ENCODE results near the gene EIF3D.

The EIF3D gene

GRCh38 chr22:36505998-36506635, 22.8 kb downstream of the EIF3D start:
- DNase-seq, result no peak

- no peak for DNase-seq
Observed at GRCh38 chr22:36497910-36498665, 30.9 kb downstream of the EIF3D start.

GRCh38 chr22:36493690-36494110, 35.3 kb downstream of the EIF3D start:
- no peak for DNase-seq

GRCh38 chr22:36492109-36492508, 36.9 kb downstream of the EIF3D start:
- DNase-seq, result no peak

DNA sequence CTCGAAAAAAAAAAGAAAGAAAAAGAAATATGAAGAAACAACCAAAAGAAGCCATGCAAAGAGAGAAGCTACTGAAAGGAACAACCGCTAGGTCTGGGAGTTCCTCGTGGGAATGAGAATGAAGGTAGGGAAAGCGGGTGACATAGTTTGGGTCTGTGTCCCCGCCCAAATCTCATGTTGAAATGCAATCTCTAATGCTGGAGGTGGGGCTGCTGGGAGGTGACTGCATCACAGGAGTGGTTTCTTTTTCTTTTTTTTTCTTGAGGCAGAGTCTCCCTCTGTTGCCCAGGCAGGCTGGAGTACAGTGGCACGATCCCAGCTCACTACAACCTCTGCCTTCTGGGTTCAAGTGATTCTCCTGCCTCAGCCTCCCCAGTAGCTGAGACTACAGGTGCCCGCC, 37.8 kb downstream of the EIF3D start:
- no peak for DNase-seq

DNA sequence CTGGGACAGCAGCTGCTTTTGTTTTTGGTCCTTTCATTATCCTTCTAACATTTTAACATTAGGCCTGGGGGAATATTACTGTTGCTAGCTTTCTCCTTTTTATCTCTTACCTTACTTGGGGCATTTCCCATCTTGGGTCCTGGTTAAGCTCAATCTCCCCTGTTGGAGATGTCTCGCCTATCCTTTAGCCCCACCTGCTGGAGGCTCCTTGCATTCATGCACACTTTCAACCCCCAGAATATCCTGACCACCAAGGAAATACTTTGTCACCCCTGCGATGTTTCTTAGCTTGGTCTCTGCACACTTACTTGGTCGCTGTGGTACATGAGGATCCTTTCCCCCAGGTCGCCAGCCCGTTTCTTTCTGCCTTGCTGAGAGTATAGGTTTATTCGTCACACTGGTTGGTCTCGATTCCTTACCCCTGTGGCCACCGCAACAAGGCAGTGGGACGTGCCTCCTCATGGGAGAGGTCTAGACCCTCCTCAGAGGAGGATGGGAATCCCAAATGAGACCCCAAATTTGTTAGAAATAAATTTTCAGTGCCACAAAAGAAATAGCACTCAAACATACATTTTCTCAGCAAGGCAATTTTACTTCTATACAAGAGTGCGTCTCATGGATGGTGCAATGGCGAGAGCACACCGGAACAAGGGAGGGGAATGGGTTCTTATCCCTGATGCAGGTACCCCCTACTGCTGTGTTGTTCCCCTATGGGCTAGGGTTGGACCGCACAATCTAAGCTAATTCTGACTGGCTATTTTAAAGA, 42.2 kb downstream of the EIF3D start:
- DNase-seq, result no peak

DNA sequence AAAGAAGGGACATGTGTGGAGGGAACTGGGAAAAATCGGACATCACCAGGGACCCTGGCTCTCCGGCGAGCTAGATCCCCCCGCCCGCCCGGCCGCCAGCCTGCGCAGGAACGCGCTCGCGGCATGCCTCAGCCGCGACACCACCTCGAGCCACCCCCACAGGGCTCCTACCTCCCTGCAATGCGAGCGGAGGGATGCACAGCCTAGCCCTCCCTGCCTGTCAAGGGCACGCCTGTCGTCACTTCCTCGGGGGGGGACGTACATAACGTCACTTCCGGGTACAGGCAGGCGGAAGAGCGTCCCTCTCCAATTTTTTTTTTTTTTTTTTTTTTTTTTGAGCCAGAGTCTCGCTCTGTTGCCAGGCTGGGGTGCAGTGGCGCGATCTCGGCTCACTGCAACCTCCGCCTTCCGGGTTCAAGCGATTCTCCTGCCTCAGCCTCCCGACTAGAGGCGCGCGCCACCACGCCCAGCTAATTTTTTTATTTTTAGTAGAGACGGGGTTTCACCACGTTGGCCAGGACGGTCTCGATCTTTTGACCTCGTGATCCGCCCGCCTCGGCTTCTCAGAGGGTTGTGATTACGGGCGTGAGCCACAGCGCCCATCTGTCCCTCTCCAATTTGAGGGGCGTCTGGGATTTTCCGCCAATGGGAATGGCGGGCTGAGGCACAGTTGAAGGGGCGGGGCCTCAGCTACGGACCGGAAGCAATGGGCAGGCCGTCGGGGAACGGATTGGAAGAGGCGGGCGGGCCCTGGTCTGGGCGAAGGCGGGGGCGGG, 47.4 kb downstream of the EIF3D start, which contains the start of gene TXN2:
TXN2 (minus strand) TSS at position 248 of the 776 bp plus-strand sequence. CDS start 803 bp downstream, outside the sequence.
- DNase-seq, result peak; percentile 88

GRCh38 chr22:36480941-36481392, 48.0 kb downstream of the EIF3D start:
- no peak for DNase-seq

- no peak for DNase-seq
Observed at GRCh38 chr22:36478966-36479365, 50.0 kb downstream of the EIF3D start.

GRCh38 chr22:36475341-36475740, 53.6 kb downstream of the EIF3D start:
- no peak for DNase-seq

GRCh38 chr22:36472689-36473088, 56.3 kb downstream of the EIF3D start:
- DNase-seq, result no peak

DNA sequence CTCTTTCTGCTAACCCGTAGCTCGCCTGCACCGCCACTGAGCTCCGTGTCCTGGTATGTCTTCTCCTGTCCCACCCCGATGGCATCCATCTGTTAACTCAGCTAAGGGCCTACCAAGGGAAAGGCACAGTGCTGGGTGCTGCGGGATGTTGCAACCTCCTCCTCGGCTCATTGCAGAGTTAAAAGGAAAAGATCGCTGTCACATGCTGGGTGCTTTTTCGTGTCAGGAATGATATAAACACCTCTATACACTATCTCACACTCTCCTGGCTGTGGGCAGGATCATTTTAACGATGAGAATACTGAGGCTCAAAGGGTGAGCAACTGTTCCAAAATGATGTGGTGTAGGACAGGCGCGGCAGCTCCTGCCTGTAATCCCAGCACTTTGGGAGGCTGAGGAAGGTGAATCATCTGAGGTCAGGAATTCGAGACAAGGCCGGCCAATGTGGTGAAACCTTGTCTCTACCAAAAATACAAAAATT, 57.6 kb downstream of the EIF3D start:
- no peak for DNase-seq

DNA sequence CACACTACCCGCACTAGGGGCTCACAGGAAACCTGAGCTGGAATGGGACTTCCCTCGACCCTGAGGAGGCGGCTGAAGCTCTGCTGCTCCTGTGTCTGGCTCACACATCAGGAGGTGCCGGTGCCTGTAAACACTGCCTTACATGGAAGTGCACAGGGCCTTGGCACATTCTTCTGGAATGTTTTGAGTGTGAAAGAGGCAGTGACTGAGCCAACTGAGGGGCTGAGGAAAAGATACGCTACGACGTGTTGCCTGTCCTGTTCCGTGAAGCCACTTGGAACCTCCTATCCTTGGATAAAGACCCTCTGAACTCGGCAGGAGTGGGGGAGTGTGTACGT, 58.0 kb downstream of the EIF3D start:
- DNase-seq, result no peak

DNA sequence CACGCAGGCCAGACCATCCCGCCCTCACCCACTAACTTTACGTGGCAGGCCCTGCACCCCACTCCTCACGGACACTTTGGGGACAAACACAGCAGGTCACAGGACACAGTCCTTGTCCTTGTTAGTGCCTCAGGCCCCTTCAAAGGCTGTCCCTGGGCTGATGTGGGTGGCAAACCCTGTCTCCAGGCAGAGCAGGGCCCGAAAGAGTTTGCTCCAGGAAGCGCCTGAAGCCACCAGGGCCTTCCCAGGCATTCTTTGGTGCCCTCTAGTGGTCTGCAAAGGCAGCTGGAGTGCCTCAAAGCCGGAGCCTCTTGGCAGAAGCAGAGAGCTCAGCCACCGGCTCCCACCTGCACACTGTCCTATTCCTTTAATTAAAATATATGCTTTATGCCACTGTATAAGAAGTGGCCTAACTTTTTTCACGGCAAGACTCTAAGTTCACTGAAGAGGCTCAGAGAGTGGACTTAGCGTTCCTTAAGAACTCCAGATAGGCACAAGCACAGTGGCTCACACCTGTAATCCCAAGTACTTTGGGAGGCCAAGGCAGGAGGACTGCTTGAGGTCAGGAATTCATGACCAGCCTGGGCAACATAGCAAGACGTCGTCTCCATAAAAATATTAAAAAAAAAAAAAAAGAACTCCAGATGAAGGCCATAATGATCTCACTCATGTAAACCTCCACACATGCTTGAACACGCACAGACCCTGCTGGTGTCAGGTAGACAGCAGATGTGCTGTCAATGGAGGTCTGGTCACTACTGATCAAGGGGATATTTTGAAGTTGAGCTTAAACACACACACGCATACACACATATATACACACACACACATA, 58.6 kb downstream of the EIF3D start:
- peak; percentile 59 for DNase-seq

GRCh38 chr22:36469094-36469710, 59.8 kb downstream of the EIF3D start:
- no peak for DNase-seq

GRCh38 chr22:36467946-36468345, 61.0 kb downstream of the EIF3D start:
- DNase-seq, result no peak

DNA sequence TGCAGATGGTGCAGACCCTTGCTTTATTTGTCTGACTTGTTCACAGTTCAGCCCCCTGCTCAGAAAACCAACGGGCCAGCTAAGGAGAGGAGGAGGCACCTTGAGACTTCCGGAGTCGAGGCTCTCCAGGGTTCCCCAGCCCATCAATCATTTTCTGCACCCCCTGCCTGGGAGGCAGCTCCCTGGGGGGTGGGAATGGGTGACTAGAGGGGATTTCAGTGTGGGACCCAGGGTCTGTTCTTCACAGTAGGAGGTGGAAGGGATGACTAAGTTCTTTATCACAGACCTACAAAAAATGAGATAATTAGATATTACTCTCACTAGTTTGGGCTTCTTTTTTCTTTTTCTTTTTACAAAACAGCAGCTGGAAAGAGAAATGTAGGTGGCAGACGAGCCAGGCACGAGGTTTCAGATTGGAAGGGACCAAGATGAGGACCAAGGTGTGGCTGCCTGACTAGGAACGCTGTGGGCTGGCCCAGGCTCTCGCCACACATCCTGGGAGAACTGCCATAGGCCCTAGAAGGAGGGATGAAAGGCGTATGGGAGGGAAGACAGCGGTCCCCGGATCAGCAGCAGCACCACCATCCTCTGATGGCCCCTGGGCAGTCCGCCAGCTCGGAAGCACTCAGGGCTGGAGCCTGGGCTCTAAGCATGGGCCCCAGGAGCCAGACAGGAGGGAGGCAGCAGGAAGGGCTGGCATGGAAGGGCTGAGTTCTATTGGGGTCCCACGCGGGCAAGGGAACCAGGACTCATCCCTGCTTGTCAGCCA, 61.7 kb downstream of the EIF3D start:
- peak; percentile 47 for DNase-seq

DNA sequence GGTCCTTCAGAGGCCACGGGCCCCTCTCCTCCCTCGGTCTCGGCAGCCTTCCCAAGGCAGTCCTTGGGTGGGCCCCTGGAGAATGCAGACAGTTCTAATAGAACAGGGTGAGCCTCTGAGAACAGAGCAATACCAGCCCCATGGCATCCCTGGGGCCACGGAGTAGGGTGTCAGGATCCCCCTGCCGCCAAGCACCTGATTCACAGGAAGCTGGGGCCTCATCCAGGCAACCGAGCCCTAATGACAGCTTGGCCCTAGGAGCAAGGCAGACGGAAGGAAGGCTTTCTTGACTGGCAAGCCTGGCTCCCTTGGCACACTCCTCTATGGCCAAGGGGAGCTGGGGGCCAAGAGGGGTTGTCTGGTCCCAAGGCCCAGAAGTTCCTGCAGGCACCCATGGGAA, 62.7 kb downstream of the EIF3D start:
- DNase-seq, result no peak

- no peak for DNase-seq
Observed at GRCh38 chr22:36465232-36466021, 63.5 kb downstream of the EIF3D start.
